GM12891 (cell line): ENCODE results near the gene SCD5.

Experiments
- POLR2A ChIP-seq: IDR thresholded peaks from 2 replicates; pipeline ENCODE4 v1.6.1; 2011; ENCODE audit warnings: low read depth, low read length, control low read depth
- TAF1 ChIP-seq: IDR thresholded peaks from 2 replicates; pipeline ENCODE4 v1.6.1; 2011; ENCODE audit warnings: low read depth, low read length, control low read depth

GRCh38 chr4:82630079-82630478 lies 168.5 kb downstream of the SCD5 start:
- TF ChIP-seq POLR2A (no peak), TAF1 (no peak)
